Fibroblast of pulmonary artery (primary cell): ENCODE measurements around the gene FLNA.

ENCODE experiments used
- DNase-seq: peaks from one replicate; pipeline ENCODE4 v3.0.0-alpha.2; 2010; ENCODE audit warnings: low read depth
- H3K4me3 ChIP-seq: replicated peaks from 2 replicates; pipeline ENCODE4 v1.5.1; 2011; ENCODE audit warnings: low read depth, mild to moderate bottlenecking, control low read depth, low read length, moderate library complexity
- TF ChIP-seq, protein P1 (sequence below): IDR thresholded peaks from 2 replicates; pipeline ENCODE4 v1.5.1; 2011; ENCODE audit warnings: mild to moderate bottlenecking, control low read depth, low read length, inconsistent platforms; ENCODE audit errors: missing control alignments

Gene FLNA

DNA sequence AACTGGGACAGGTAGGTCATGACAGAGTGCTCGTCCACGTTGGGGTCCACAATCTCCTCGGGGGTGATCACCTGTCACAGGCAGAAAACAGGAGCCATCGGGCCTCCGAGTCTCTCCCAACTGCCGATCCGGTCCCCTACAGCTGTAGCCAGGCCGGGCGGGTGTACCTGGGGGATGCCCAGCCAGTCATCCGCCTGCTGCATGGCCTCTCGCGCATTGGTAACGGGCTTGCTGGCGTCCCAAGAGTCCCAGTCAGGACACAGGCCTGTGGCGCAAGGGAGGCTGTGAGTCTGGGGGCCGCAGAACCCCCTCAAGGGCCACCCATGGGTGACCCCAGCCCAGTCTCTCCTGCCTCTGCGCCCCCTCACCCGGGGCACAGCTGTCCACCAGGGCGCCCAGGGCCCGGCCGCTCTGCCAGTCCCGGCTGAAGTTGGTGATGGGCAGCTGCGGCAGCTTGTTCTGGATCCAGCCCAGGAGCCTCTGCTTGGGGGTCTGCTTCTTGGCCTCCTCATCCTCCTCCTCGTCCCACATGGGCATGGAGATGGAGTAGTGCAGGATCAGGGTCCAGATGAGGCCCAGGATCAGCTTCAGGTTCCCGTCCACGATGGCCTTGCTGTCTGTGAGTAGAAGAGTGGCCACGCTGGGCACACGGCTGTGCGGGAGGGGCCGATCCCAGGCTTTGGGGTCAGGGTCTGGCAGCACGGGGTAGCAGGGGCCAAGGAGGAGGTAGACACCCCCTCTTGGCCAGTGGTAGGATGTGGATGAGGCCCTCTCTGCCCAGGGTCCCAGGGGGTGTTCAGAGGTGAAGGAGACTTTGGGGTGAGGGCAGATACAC lies 6.7 kb downstream of the FLNA start:
- H3K4me3 ChIP-seq = peak overlapping the region; percentile 79
- no peak for DNase-seq
- TF ChIP-seq, protein P1, sequence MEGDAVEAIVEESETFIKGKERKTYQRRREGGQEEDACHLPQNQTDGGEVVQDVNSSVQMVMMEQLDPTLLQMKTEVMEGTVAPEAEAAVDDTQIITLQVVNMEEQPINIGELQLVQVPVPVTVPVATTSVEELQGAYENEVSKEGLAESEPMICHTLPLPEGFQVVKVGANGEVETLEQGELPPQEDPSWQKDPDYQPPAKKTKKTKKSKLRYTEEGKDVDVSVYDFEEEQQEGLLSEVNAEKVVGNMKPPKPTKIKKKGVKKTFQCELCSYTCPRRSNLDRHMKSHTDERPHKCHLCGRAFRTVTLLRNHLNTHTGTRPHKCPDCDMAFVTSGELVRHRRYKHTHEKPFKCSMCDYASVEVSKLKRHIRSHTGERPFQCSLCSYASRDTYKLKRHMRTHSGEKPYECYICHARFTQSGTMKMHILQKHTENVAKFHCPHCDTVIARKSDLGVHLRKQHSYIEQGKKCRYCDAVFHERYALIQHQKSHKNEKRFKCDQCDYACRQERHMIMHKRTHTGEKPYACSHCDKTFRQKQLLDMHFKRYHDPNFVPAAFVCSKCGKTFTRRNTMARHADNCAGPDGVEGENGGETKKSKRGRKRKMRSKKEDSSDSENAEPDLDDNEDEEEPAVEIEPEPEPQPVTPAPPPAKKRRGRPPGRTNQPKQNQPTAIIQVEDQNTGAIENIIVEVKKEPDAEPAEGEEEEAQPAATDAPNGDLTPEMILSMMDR = no peak

DNA sequence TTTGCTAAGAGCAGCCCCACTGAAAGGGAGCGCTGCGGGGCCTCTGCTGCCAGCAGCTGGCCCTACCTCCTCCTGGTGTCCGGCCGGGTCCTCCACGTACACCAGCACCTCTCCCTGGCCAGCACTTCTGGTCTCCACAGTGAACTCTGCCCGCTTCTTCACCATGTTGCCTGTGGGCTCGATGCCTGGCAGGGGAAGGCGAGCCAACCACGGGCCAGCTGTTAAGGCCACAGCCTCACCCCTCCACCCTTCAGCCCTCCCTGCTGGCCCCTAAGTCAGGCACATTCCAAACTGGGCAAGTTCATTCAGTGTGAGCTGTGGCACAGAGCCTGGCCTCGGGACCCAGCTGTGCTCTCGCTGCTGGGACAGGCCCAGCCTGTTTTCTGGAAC lies 7.8 kb downstream of the FLNA start:
- DNase-seq = no peak
- H3K4me3 ChIP-seq = no peak overlapping the region
- TF ChIP-seq, protein P1 = no peak

DNA sequence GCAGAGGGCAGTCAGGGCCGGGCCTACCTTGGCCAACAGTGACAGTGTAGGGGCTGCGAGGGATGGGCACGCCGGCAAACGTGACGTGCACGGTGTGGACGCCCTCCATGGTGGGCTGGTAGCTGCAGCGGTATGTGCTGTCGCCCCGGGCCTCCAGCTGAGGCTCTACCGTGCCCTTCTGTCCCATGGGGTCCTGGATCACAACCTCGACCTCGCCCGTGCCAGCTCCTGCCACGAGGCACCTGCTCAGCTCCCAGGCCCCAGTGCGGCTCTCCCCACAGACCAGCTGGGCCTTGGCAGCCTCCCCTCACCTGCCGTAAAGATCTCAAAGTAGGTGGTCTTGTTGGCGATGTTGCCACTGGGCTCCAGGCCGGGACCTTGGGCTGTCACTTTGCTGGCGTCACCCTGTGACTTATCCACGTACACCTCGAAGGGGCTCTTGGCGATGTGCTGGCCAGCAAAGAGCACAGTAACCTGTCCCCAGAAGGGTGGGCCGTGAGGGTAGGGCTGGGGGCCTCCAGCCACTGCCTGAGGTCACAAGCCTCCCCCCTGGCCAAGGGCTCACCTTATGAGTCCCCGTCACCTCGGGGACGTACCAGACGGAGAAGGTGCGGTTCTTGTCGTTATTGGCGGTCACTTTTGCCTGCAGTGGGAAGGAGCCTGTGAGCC lies 8.3 kb downstream of the FLNA start:
- no peak overlapping the region for H3K4me3 ChIP-seq
- TF ChIP-seq, protein P1 = no peak
- DNase-seq = no peak

GRCh38 chrX:154365052-154365600 lies 9.3 kb downstream of the FLNA start:
- no peak overlapping the region for H3K4me3 ChIP-seq
- TF ChIP-seq, protein P1 = no peak
- no peak for DNase-seq

DNA sequence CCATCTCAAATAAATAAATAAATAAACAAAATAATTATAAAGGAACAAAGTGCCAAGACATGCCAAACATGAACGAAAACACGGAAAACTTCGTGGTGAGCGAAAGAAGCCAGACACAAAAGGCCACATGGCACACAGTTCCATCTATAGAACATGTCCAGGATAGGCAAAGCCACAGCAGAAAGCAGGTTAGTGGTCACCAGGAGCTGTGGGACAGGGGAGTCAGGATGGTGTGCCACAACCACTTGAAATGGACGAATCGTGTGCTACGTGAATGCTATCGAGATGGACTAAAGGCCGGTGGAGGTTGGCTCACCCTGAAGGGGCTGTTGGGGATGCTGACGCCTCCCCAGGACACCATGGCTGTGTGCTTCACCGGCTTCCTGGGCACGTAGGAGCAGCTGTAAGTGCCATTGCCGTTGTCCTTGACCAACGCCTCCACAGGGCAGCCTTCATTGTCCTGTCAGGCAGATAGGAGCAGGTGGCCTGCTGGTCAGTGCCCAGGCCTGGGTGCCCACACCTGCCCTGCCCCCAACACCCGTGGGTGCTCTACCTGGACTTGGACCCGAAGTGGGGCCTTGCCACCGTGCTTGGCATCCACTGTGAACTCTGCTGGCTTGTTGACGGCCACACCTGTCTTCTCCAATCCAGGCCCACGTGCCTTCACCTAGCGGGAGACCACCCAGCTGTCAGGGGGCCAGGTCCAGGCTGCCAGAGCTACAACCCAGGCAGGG lies 10.6 kb downstream of the FLNA start:
- no peak overlapping the region for H3K4me3 ChIP-seq
- TF ChIP-seq, protein P1 = no peak
- no peak for DNase-seq

GRCh38 chrX:154362085-154362742 lies 12.2 kb downstream of the FLNA start:
- H3K4me3 ChIP-seq = no peak overlapping the region
- TF ChIP-seq, protein P1 = no peak
- DNase-seq = no peak
